Neuron (in vitro differentiated cells): ENCODE measurements around the gene MYO3B.
"Not testable (repeated sequence)": the region's sequence is repeated elsewhere in the genome, so short reads cannot be mapped to it uniquely, and the experiment has no call there.

Experiments used
- H2AFZ ChIP-seq: one replicate; pipeline ENCODE4 v1.6.1; 2013; ENCODE audit warnings: low read depth, mild to moderate bottlenecking, inconsistent platforms, low read length, moderate library complexity
- H3K27me3 ChIP-seq: one replicate; pipeline ENCODE4 v1.6.1; 2013; ENCODE audit warnings: low read length; ENCODE audit not compliant: insufficient read depth
- H3K36me3 ChIP-seq: one replicate; pipeline ENCODE4 v1.6.1; 2013; ENCODE audit warnings: low read length; ENCODE audit not compliant: insufficient read depth
- H3K4me1 ChIP-seq: one replicate; pipeline ENCODE4 v1.6.1; 2013; ENCODE audit warnings: low read length; ENCODE audit not compliant: insufficient read depth
- H3K4me3 ChIP-seq: 2 replicates; pipeline ENCODE4 v1.5.1; 2013; ENCODE audit warnings: mild to moderate bottlenecking, low read length, moderate library complexity
- H3K9me3 ChIP-seq: one replicate; pipeline ENCODE4 v1.6.1; 2013; ENCODE audit warnings: low read length

The MYO3B gene

GRCh38 chr2:170339750-170340692 is 162.1 kb downstream of the MYO3B start:
- no peaks in the 10 kb centered on the region for H3K36me3 ChIP-seq
- H3K4me3 ChIP-seq = no peak overlapping the region
- H2AFZ ChIP-seq = no peak overlapping the region
- no peaks in the 10 kb centered on the region for H3K4me1 ChIP-seq
- peaks cover 2% of the 10 kb centered on the region for H3K9me3 ChIP-seq
- H3K27me3 ChIP-seq = no peaks in the 10 kb centered on the region

DNA sequence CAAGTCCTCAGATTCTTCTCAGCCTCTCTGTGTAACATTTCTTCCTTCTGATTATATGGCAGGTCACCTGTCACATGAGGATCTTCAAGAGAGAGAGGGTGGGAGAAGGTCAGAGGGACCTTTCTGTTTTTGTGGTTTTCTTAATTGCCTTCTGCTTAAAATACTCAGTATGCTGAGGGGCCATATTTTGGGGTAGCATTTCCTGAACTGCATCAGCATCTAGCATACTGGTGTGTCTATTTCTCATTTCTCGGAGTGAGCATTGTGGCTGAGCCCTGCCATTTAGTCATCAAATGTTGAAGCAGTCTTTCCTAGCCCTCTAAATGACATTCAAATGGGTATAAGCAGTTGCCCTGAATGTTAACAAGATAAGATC is 162.7 kb downstream of the MYO3B start:
- H3K27me3 ChIP-seq = no peaks in the 10 kb centered on the region
- H2AFZ ChIP-seq = no peak overlapping the region
- H3K4me1 ChIP-seq = no peaks in the 10 kb centered on the region
- peaks cover 2% of the 10 kb centered on the region for H3K9me3 ChIP-seq
- no peaks in the 10 kb centered on the region for H3K36me3 ChIP-seq
- no peak overlapping the region for H3K4me3 ChIP-seq

- Histone ChIP-seq H3K9me3 (no peaks in the 10 kb centered on the region), H3K4me1 (no peaks in the 10 kb centered on the region), H3K36me3 (no peaks in the 10 kb centered on the region), H3K27me3 (no peaks in the 10 kb centered on the region), H2AFZ (no peak overlapping the region), H3K4me3 (no peak overlapping the region)
Measured at GRCh38 chr2:170341684-170342623, 164.0 kb downstream of the MYO3B start.

DNA sequence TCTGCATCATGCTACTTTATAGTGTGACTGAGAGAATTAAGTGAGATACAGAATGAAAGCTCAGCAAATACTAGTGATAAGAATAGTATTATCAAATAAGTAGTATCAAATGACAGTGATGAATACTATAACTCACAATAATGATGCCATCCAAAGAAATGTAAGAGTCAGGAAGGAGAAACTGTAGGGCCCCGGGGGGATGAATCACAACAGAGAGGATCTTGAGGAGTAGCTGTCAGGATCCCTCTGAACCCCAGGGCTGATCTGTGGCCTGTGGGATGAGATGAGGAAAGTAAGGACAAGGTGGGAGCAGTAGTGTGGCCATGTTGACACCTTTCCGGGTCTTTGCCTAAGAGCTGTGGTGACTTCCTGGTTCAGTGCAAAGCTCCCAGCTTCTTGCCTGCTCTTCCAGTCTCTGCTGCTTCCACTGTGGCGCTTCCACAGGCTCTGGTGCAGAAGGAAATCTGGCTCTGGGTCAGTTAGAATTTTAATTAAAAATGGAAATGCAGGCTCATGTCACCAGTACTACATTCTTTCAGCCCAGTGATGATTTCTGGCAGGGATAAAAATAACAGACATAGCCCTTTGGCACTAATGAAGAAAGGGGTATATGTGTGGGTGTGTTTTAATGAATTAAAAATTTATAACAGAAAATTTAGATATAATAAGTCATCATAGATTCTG is 166.9 kb downstream of the MYO3B start:
- no peaks in the 10 kb centered on the region for H3K9me3 ChIP-seq
- H3K36me3 ChIP-seq = no peaks in the 10 kb centered on the region
- H3K4me3 ChIP-seq = no peak overlapping the region
- H2AFZ ChIP-seq = no peak overlapping the region
- no peaks in the 10 kb centered on the region for H3K4me1 ChIP-seq
- no peaks in the 10 kb centered on the region for H3K27me3 ChIP-seq

DNA sequence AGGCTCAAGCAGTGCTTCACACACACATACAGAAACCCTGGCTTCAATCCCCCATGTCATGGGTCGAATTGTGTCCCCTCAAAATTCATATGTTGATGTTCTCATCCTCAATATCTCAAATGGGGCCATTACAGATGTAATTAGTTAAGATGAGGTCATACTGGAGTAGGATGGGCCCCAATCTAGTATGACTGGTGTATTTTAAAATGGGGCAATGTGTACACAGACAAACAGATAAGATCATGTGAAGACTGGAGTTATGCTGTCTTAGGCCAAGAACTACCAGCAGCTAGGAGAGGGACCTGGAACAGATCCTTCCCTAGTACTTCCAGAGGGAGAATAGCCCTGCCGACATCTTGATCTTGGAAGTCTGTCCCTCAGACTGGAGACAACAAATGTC is 167.7 kb downstream of the MYO3B start:
- Histone ChIP-seq H3K4me1 (no peaks in the 10 kb centered on the region), H3K27me3 (no peaks in the 10 kb centered on the region), H2AFZ (no peak overlapping the region), H3K9me3 (no peaks in the 10 kb centered on the region), H3K36me3 (no peaks in the 10 kb centered on the region), H3K4me3 (no peak overlapping the region)

DNA sequence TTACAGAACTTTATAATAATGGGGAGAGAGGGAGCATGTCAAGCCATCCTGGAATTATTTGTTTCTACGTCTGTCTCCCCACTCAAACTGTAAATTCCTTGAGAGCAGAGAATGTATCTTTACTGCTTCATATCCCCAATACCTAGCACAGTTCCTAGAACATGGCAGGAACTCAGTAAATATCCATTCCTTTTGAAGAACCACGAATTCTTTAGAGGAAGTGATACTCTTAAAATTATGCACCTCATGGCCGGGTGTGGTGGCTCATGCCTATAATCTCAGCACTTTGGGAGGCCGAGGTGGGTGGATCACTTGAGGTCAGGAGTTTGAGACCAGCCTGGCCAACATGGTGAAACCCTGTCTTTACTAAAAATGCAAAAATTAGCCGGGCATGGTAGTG is 171.3 kb downstream of the MYO3B start:
- H3K4me3 ChIP-seq, H3K36me3 ChIP-seq, H3K27me3 ChIP-seq, H3K4me1 ChIP-seq, H2AFZ ChIP-seq, H3K9me3 ChIP-seq: not testable (repeated sequence)

GRCh38 chr2:170350929-170351826 is 173.2 kb downstream of the MYO3B start:
- no peaks in the 10 kb centered on the region for H3K36me3 ChIP-seq
- no peaks in the 10 kb centered on the region for H3K9me3 ChIP-seq
- H3K4me3 ChIP-seq = no peak overlapping the region
- H2AFZ ChIP-seq = no peak overlapping the region
- peaks cover 18% of the 10 kb centered on the region for H3K4me1 ChIP-seq
- H3K27me3 ChIP-seq = no peaks in the 10 kb centered on the region

GRCh38 chr2:170353723-170354122 is 175.8 kb downstream of the MYO3B start:
- Histone ChIP-seq H2AFZ (no peak overlapping the region), H3K9me3 (no peaks in the 10 kb centered on the region), H3K36me3 (no peaks in the 10 kb centered on the region), H3K4me1 (peaks cover 18% of the 10 kb centered on the region), H3K27me3 (no peaks in the 10 kb centered on the region), H3K4me3 (no peak overlapping the region)

DNA sequence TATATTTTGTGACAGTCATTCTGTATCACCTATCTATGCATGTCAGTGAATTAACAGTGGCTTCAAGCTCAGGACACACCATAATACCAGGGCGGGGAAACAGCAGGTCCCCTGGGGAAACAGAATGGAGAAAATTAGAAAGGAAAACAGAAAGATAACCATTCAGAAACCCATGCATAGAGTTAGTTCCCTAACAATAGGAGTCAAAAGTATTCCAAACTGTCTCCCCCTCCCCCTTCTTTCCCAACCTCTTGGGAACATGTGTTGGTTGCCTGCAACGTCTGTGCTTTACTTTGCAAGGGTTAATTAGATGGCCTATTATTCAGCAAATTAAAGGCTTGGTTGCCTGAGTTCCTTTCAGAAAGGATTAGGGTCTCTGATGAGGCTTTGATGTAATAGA is 176.4 kb downstream of the MYO3B start:
- no peak overlapping the region for H2AFZ ChIP-seq
- H3K4me3 ChIP-seq = no peak overlapping the region
- H3K9me3 ChIP-seq = no peaks in the 10 kb centered on the region
- H3K27me3 ChIP-seq = no peaks in the 10 kb centered on the region
- no peaks in the 10 kb centered on the region for H3K36me3 ChIP-seq
- H3K4me1 ChIP-seq = peaks cover 18% of the 10 kb centered on the region

GRCh38 chr2:170354855-170355780 is 177.2 kb downstream of the MYO3B start:
- H2AFZ ChIP-seq = no peak overlapping the region
- no peaks in the 10 kb centered on the region for H3K27me3 ChIP-seq
- H3K9me3 ChIP-seq = no peaks in the 10 kb centered on the region
- H3K4me1 ChIP-seq = peaks cover 18% of the 10 kb centered on the region
- no peaks in the 10 kb centered on the region for H3K36me3 ChIP-seq
- no peak overlapping the region for H3K4me3 ChIP-seq

GRCh38 chr2:170359466-170359865 is 181.5 kb downstream of the MYO3B start:
- Histone ChIP-seq H3K4me3 (no peak overlapping the region), H3K36me3 (no peaks in the 10 kb centered on the region), H3K4me1 (peaks cover 13% of the 10 kb centered on the region), H2AFZ (no peak overlapping the region), H3K9me3 (no peaks in the 10 kb centered on the region), H3K27me3 (peaks cover 3% of the 10 kb centered on the region)
